OCI-LY7 (cell line): Measurements from ENCODE around the gene PNKP. TPM values are rescaled to one million over a fixed set of nuclear protein-coding genes. Genes with fewer than 3 reads are reported as not detected.

ENCODE experiments used
- BruUV-seq: library from RNA; stranded (reverse); fragments of 400-500 nt; replicated peaks from 2 replicates; lab custom pipeline; 2021; lab: Mats Ljungman, UMichigan
- CTCF ChIA-PET: fragments of 300-600 bp; sonication (Branson Sonifier 250); formaldehyde crosslinking; loops from one replicate; lab custom pipeline; 2022; ENCODE audit warnings: antibody characterized with exemption; ENCODE audit not compliant: unreplicated experiment; lab: Charles Lee
- POLR2A ChIA-PET: fragments of 300-600 bp; sonication (Branson Sonifier 250); formaldehyde crosslinking; loops from one replicate; lab custom pipeline; 2022; ENCODE audit warnings: antibody characterized with exemption; lab: Charles Lee
- DNase-seq: peaks from one replicate; pipeline ENCODE4 v3.0.0-alpha.2; 2015; ENCODE audit warnings: low spot score
- H2AFZ ChIP-seq: fragments of 200-600 bp; sonication (generic), shearing (Covaris generic); 2 replicates; pipeline ENCODE4 v1.6.1; 2014; ENCODE audit warnings: mild to moderate bottlenecking, antibody characterized with exemption, low read length, moderate library complexity
- H3K27ac ChIP-seq: fragments of 200-600 bp; sonication (generic); 2 replicates; pipeline ENCODE4 v1.5.1; 2014; ENCODE audit warnings: mixed run types, low read depth, mild to moderate bottlenecking, moderate library complexity, low read length, inconsistent platforms; ENCODE audit not compliant: poor library complexity, severe bottlenecking
- H3K36me3 ChIP-seq: fragments of 200-600 bp; sonication (generic); 2 replicates; pipeline ENCODE4 v1.6.1; 2014; ENCODE audit warnings: mild to moderate bottlenecking, antibody characterized with exemption, low read length, moderate library complexity, mixed read lengths; ENCODE audit not compliant: insufficient read depth
- H3K4me1 ChIP-seq: fragments of 200-600 bp; sonication (generic); 2 replicates; pipeline ENCODE4 v1.5.1; 2014; ENCODE audit warnings: mild to moderate bottlenecking, low read length; ENCODE audit not compliant: insufficient read depth, poor library complexity, severe bottlenecking
- H3K4me2 ChIP-seq: fragments of 200-600 bp; sonication (generic); 2 replicates; pipeline ENCODE4 v1.6.1; 2014; ENCODE audit warnings: mild to moderate bottlenecking, low read length
- H3K4me3 ChIP-seq: fragments of 200-600 bp; sonication (generic); 2 replicates; pipeline ENCODE4 v1.5.1; 2014; ENCODE audit warnings: mild to moderate bottlenecking, low read depth, low read length; ENCODE audit not compliant: poor library complexity, severe bottlenecking
- H3K79me2 ChIP-seq: fragments of 200-600 bp; sonication (generic); 2 replicates; pipeline ENCODE4 v1.6.1; 2016; ENCODE audit warnings: low read depth, mild to moderate bottlenecking, low read length, moderate library complexity, mixed read lengths; ENCODE audit not compliant: insufficient read depth
- H3K9me2 ChIP-seq: fragments of 200-600 bp; sonication (generic); 2 replicates; pipeline ENCODE4 v1.6.1; 2016; ENCODE audit warnings: mild to moderate bottlenecking, low read length, mixed read lengths; ENCODE audit not compliant: insufficient read depth
- H3K9me3 ChIP-seq: fragments of 200-600 bp; sonication (generic); 2 replicates; pipeline ENCODE4 v1.6.1; 2014; ENCODE audit warnings: mild to moderate bottlenecking, mixed run types, low read length, mixed read lengths
- H4K20me1 ChIP-seq: fragments of 200-600 bp; sonication (generic); 2 replicates; pipeline ENCODE4 v1.6.1; 2014; ENCODE audit warnings: mild to moderate bottlenecking, antibody characterized with exemption, low read length, moderate library complexity, mixed read lengths; ENCODE audit not compliant: insufficient read depth
- CTCF ChIP-seq: fragments of 200-600 bp; sonication (generic); conservative IDR thresholded peaks from 2 replicates; pipeline ENCODE4 v1.5.1; 2014; ENCODE audit warnings: mild to moderate bottlenecking, antibody characterized with exemption, low read length, moderate library complexity, mixed read lengths
- EZH2phosphoT487 ChIP-seq: fragments of 200-600 bp; sonication (generic); IDR thresholded peaks from 2 replicates; pipeline ENCODE4 v1.6.1; 2018; ENCODE audit warnings: low read depth, borderline replicate concordance, mild to moderate bottlenecking, mixed run types, antibody characterized with exemption, low read length, moderate library complexity, mixed read lengths
- intact Hi-C: fragments of 100-400 bp; cut with micrococcal nuclease; formaldehyde crosslinking; loops from one replicate; pipeline ENCODE4 v1.10.0; 2022; ENCODE audit not compliant: unreplicated experiment
- total RNA-seq, 2 experiments: library from RNA; depleted of rRNA in 1 of 2; stranded (reverse); fragments of >200 nt in 1 of 2; shearing (Covaris generic) in 1 of 2; gene quantifications; 2 replicates each; pipeline ENCODE4 v1.2.3, GENCODE V29; 2014 to 2022

PNKP gene
- total RNA-seq, 2 experiments from 2014 or later, result 90.9 to 118 TPM

DNA sequence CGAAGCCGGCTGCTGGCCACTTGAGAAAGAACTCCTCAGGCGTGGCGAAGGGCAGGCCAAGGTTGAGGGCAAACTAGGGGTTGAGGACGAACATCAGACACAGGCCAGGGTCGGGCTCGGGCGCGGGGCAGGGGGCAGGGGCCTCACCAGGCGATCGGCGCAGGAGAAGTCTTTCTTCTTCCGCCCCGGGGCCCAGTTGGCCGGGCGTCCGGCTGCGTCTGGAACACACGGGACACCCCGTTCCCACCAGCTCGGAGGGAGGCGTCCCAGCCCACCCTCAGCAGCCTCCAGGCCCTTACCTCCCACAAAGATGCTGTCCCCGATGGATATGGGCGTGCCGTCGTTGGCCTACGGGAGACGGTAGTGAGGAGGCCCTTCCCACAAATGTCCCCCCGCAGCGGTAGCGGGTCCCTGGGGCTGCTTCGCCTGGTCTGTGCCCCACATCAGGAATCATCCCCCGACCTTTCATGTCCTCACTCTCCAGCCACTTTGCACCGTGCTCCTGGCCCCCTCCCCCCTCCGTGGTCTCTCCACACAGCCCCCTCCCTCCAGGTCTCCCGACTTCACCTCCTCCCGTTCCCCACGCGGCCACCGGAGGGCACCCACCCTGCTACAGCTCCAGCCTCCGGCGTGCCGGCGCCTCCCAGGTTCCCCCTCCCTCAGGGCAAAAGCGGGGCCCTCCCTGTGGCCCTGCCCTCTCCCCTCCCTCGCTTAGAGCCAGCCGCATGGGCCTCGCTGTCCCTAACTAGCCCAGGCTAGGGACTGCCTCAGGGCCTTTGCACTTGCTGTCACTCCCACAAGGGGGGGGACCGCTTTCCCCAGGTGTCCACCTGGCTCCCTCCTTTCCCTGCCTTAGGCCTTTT lies 4.8 kb downstream of the PNKP start:
- Histone ChIP-seq H3K36me3 (peaks cover 73% of the 10 kb centered on the region), H3K79me2 (peaks cover 28% of the 10 kb centered on the region; the same call in 1 of the 2 replicates), H2AFZ (no peak overlapping the region), H3K9me3 (no peaks in the 10 kb centered on the region), H3K4me1 (peaks cover 23% of the 10 kb centered on the region), H3K27ac (no peak overlapping the region), H3K9me2 (no peaks in the 10 kb centered on the region), H3K4me3 (no peak overlapping the region), H4K20me1 (peaks cover 10% of the 10 kb centered on the region; the same call in 1 of the 2 replicates), H3K4me2 (no peak overlapping the region)
- intact Hi-C loops, result no loop called here
- BruUV-seq, result no TSS peak
- ChIA-PET CTCF (interaction anchor here (0.6 kb wide), 1 partner anchor 50 kb away, joined by 5 read pairs; the partner anchor contains the start of gene FUZ), POLR2A (interaction anchor here (0.5 kb wide), 1 partner anchor 19 kb away, joined by 3 read pairs; no protein-coding TSS in a partner anchor)
- peak; percentile 71 for TF ChIP-seq CTCF
- TF ChIP-seq EZH2phosphoT487, result no peak
- DNase-seq, result peak; percentile 43

GRCh38 chr19:49861541-49862378 lies 5.6 kb downstream of the PNKP start:
- Histone ChIP-seq H2AFZ (no peak overlapping the region), H3K27ac (no peak overlapping the region), H3K4me3 (no peak overlapping the region), H3K9me3 (no peaks in the 10 kb centered on the region), H3K4me1 (peaks cover 21% of the 10 kb centered on the region), H3K4me2 (no peak overlapping the region), H3K9me2 (no peaks in the 10 kb centered on the region), H4K20me1 (peaks cover 10% of the 10 kb centered on the region; the same call in 1 of the 2 replicates), H3K79me2 (peaks cover 26% of the 10 kb centered on the region; the same call in 1 of the 2 replicates), H3K36me3 (peaks cover 81% of the 10 kb centered on the region)
- CTCF ChIA-PET, result no interaction called here
- POLR2A ChIA-PET, result interaction anchor here (0.5 kb wide), 1 partner anchor 18 kb away, joined by 3 read pairs; no protein-coding TSS in a partner anchor
- no TSS peak for BruUV-seq
- no peak for DNase-seq
- intact Hi-C loops, result no loop called here
- no peak for TF ChIP-seq EZH2phosphoT487
- no peak for TF ChIP-seq CTCF
